ENCODE results near the gene CFDP1. TPM values are rescaled to one million over a fixed set of nuclear protein-coding genes. Genes with fewer than 3 reads are reported as not detected.

CFDP1 gene
- total RNA-seq, 1 donor from 2014 or later = 59.7 TPM

DNA sequence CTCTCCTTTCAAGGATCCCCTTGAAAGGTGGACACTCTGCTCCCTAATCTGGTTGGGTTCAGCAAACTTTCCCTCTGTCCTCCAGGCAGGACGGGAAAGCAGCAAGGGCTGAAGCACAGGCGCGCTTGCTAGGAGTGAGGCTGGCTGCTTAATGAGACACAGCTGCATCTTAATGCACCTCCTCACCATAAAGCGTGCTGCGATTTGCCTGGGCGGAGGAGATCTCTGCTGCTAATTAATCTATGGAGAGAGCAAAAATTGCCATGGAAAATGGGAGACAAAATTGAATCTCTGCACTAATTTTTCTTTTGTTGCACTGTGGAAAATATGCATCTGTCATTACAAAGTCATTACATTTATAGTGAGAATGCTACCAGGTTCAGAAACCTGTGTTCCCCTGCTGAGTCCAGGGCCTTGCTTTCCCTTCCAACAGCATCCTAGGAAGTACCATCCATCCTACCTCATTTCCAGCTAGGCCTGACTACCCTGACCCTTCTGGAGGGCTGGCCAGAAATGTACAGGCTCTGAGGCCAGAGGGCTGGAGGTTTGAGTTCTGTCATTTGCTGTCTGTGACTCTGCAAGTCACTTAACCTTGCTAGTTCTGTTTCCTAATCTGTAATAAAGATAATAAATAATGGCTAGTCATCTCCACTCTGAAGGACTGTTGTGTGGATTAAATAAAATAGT lies 138.4 kb downstream of the CFDP1 start:
- H3K4me3 ChIP-seq (ENCODE audit: low read depth, low read length) = no peak overlapping the region
- H3K27me3 ChIP-seq (ENCODE audit: control insufficient read depth, insufficient read depth, low read length) = no peaks in the 10 kb centered on the region
- no peaks in the 10 kb centered on the region for H3K36me3 ChIP-seq (ENCODE audit: control insufficient read depth, insufficient read depth, low read length)
- TF ChIP-seq, protein P1, sequence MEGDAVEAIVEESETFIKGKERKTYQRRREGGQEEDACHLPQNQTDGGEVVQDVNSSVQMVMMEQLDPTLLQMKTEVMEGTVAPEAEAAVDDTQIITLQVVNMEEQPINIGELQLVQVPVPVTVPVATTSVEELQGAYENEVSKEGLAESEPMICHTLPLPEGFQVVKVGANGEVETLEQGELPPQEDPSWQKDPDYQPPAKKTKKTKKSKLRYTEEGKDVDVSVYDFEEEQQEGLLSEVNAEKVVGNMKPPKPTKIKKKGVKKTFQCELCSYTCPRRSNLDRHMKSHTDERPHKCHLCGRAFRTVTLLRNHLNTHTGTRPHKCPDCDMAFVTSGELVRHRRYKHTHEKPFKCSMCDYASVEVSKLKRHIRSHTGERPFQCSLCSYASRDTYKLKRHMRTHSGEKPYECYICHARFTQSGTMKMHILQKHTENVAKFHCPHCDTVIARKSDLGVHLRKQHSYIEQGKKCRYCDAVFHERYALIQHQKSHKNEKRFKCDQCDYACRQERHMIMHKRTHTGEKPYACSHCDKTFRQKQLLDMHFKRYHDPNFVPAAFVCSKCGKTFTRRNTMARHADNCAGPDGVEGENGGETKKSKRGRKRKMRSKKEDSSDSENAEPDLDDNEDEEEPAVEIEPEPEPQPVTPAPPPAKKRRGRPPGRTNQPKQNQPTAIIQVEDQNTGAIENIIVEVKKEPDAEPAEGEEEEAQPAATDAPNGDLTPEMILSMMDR (IDR thresholded peaks at IDR 0.05; ENCODE audit: insufficient read depth, low read length, poor library complexity, severe bottlenecking) = no peak
- no peak for DNase-seq (ENCODE audit: low read depth)

DNA sequence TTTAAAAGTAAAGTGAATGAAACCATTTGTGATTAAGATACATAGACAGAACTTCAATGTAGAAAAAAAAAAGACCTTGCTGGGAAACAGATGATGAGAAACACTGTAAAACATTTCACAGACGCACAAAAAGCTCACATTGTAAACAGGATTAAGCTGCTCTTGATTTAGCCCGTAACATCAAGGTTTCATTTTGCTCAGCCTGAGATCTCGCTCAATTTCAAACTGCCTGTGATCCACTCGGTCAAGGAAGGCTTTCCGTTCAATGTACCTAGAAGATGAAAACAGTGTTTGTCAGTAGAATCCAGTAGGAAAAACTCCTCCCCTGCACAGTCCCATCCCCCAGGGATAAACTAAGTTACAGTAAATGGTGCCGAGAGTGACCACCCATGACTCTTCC lies 139.5 kb downstream of the CFDP1 start:
- TF ChIP-seq, protein P1 (IDR thresholded peaks at IDR 0.05; ENCODE audit: insufficient read depth, low read length, poor library complexity, severe bottlenecking) = no peak
- no peak overlapping the region for H3K4me3 ChIP-seq (ENCODE audit: low read depth, low read length)
- H3K36me3 ChIP-seq (ENCODE audit: control insufficient read depth, insufficient read depth, low read length) = no peaks in the 10 kb centered on the region
- DNase-seq (ENCODE audit: low read depth) = no peak
- no peaks in the 10 kb centered on the region for H3K27me3 ChIP-seq (ENCODE audit: control insufficient read depth, insufficient read depth, low read length)

DNA sequence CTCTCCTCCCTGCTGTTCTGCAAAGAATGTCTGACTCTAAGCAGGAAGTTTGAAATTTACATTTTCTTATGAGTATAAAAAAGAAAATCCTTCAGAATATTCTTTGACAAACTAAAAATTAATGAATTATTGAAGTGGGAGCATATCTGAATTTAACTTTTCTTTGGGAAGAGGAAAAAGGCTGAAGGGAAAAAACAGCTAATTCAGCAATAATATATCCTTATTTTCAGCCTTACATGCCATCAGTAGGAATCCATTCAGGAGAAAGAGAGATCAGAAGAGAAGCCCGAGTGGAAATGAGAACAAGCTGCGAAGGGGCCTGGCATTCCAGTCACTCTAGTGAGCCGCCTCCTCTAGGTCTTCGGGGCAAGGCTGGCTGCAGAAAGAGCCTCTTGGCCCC lies 140.1 kb downstream of the CFDP1 start:
- Histone ChIP-seq H3K36me3 (ENCODE audit: control insufficient read depth, insufficient read depth, low read length) (no peaks in the 10 kb centered on the region), H3K4me3 (ENCODE audit: low read depth, low read length) (no peak overlapping the region), H3K27me3 (ENCODE audit: control insufficient read depth, insufficient read depth, low read length) (no peaks in the 10 kb centered on the region)
- TF ChIP-seq, protein P1 (IDR thresholded peaks at IDR 0.05; ENCODE audit: insufficient read depth, low read length, poor library complexity, severe bottlenecking) = no peak
- no peak for DNase-seq (ENCODE audit: low read depth)

DNA sequence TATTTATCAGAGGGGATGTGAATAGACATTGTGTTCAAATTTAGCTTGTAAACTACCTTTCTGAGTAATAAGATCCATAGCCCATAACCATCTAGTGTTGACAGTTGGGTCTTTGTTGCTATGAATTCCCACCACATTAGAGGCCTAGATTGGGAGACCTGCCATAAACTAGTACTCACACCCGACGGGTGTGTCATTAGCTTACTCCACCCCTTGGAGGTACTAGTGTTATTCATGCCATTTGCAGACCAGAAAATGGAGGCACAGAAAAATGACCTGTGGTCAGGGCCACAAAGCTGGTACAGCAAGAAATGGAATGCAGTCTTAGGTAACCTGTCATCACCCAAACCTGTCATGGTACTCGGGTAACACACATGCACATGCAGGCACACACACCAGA lies 140.6 kb downstream of the CFDP1 start:
- DNase-seq (ENCODE audit: low read depth) = no peak
- Histone ChIP-seq H3K36me3 (ENCODE audit: control insufficient read depth, insufficient read depth, low read length) (no peaks in the 10 kb centered on the region), H3K4me3 (ENCODE audit: low read depth, low read length) (no peak overlapping the region), H3K27me3 (ENCODE audit: control insufficient read depth, insufficient read depth, low read length) (no peaks in the 10 kb centered on the region)
- TF ChIP-seq, protein P1 (IDR thresholded peaks at IDR 0.05; ENCODE audit: insufficient read depth, low read length, poor library complexity, severe bottlenecking) = no peak

DNA sequence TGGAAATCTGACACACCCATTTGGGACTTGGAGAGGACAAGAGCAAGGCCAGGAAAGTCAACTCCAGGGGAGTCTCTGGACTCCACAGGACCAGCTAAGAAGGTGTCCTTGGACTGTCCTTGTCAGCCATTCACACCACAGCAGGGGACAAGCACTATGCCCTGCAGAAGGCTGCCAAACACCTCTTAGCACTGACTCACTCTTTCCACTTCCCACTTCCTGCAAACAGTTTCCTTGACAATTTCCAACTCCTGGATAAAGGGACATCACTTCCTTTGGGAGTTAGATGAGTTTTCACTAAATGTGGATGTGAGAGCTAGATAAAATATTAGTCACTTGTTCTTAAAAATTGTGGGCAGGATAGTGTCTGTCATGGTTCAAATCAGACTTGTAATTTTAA lies 144.1 kb downstream of the CFDP1 start:
- TF ChIP-seq, protein P1 (IDR thresholded peaks at IDR 0.05; ENCODE audit: insufficient read depth, low read length, poor library complexity, severe bottlenecking) = no peak
- Histone ChIP-seq H3K27me3 (ENCODE audit: control insufficient read depth, insufficient read depth, low read length) (no peaks in the 10 kb centered on the region), H3K36me3 (ENCODE audit: control insufficient read depth, insufficient read depth, low read length) (no peaks in the 10 kb centered on the region), H3K4me3 (ENCODE audit: low read depth, low read length) (no peak overlapping the region)
- DNase-seq (ENCODE audit: low read depth) = no peak

DNA sequence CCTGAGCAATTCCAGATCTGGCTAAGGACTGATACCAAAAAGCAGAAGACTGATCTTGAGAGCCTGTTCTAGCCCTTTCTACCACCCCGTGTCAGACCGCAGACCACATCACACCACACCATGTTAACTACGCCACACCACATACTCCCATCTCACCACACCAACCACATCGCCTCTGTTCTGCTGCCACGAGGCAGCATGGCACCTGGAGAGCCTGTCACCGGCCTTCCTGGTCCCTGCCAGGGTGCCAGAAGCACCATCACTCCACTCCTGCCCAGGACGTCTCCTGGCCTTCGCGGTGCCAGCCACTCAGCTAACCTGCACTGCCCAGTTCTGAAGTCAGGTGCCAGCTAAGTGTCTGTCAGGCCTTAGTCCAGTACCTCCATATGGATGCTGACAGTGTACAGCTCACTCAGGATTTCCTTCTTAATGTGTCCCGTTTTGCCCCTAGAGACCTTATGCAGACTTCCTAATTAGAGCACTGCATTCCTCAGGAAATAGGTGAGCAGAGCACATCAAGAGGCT lies 144.6 kb downstream of the CFDP1 start:
- no peak for DNase-seq (ENCODE audit: low read depth)
- no peaks in the 10 kb centered on the region for H3K27me3 ChIP-seq (ENCODE audit: control insufficient read depth, insufficient read depth, low read length)
- no peaks in the 10 kb centered on the region for H3K36me3 ChIP-seq (ENCODE audit: control insufficient read depth, insufficient read depth, low read length)
- TF ChIP-seq, protein P1 (IDR thresholded peaks at IDR 0.05; ENCODE audit: insufficient read depth, low read length, poor library complexity, severe bottlenecking) = no peak
- H3K4me3 ChIP-seq (ENCODE audit: low read depth, low read length) = no peak overlapping the region

All from kidney epithelial cell (primary cell).